LNCaP clone FGC (cell line): ENCODE measurements around the gene SCGB3A1.

Experiments used
- DNase-seq: peaks from one replicate; pipeline ENCODE4 v3.0.0-alpha.2; 2011; ENCODE audit warnings: low read depth
- H3K4me3 ChIP-seq: 2 replicates; pipeline ENCODE4 v1.5.1; 2011; ENCODE audit warnings: mild to moderate bottlenecking, low read depth, low read length, control low read depth
- CTCF ChIP-seq: IDR thresholded peaks from 2 replicates; pipeline ENCODE4 v1.5.1; 2012; ENCODE audit warnings: mild to moderate bottlenecking; ENCODE audit not compliant: control insufficient read depth, insufficient read depth; ENCODE audit errors: extremely low read depth

Gene SCGB3A1

GRCh38 chr5:180586870-180587269 is 4.4 kb downstream of the SCGB3A1 start:
- no peak for DNase-seq
- no peak for TF ChIP-seq CTCF
- H3K4me3 ChIP-seq, result no peak overlapping the region

- H3K4me3 ChIP-seq, result no peak overlapping the region
- TF ChIP-seq CTCF, result no peak
- DNase-seq, result no peak
These were observed 5.1 kb downstream of the SCGB3A1 start for GRCh38 chr5:180586204-180586603.

GRCh38 chr5:180583738-180584137 is 7.6 kb downstream of the SCGB3A1 start:
- no peak for DNase-seq
- no peak for TF ChIP-seq CTCF
- no peak overlapping the region for H3K4me3 ChIP-seq

GRCh38 chr5:180580681-180581080 is 10.6 kb downstream of the SCGB3A1 start:
- no peak for TF ChIP-seq CTCF
- no peak overlapping the region for H3K4me3 ChIP-seq
- DNase-seq, result no peak

GRCh38 chr5:180575571-180575970 is 15.7 kb downstream of the SCGB3A1 start:
- TF ChIP-seq CTCF, result no peak
- H3K4me3 ChIP-seq, result no peak overlapping the region
- DNase-seq, result no peak

- no peak overlapping the region for H3K4me3 ChIP-seq
- TF ChIP-seq CTCF, result no peak
- no peak for DNase-seq
These were observed 22.4 kb downstream of the SCGB3A1 start for GRCh38 chr5:180568914-180569313.

DNA sequence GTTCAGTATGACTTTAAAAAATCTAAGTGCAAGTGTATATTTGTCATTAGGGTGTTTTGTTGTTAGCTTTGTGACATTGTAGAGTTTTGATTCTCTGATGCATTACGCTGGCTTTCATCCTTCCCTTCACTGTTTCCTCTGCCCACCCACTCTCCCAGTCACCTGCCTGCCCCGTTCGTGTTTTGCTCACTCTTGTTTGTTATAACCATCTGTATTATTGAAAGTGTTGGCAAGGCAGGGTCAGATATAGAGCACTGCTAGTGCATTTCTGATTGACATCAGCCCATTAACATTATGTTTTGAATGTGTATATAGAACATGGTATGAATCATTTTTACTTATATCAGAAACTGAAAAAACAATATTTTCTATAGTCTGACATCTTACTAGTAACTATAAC is 27.3 kb downstream of the SCGB3A1 start:
- no peak for DNase-seq
- no peak for TF ChIP-seq CTCF
- H3K4me3 ChIP-seq, result no peak overlapping the region
